HG03354 (cell line): Measurements from ENCODE around the gene SNX19.
A peak's percentile ranks its signal among the peaks of the same experiment; 100 is the strongest.
"Not testable (repeated sequence)": the region's sequence is repeated elsewhere in the genome, so short reads cannot be mapped to it uniquely, and the experiment has no call there.

ENCODE experiments used
- ATAC-seq: cut with Tn5 transposase; IDR thresholded peaks from one replicate; pipeline ENCODE4 v1.9.1; 2021; ENCODE audit warnings: mild to moderate bottlenecking; ENCODE audit not compliant: unreplicated experiment, poor library complexity, severe bottlenecking

The SNX19 gene

DNA sequence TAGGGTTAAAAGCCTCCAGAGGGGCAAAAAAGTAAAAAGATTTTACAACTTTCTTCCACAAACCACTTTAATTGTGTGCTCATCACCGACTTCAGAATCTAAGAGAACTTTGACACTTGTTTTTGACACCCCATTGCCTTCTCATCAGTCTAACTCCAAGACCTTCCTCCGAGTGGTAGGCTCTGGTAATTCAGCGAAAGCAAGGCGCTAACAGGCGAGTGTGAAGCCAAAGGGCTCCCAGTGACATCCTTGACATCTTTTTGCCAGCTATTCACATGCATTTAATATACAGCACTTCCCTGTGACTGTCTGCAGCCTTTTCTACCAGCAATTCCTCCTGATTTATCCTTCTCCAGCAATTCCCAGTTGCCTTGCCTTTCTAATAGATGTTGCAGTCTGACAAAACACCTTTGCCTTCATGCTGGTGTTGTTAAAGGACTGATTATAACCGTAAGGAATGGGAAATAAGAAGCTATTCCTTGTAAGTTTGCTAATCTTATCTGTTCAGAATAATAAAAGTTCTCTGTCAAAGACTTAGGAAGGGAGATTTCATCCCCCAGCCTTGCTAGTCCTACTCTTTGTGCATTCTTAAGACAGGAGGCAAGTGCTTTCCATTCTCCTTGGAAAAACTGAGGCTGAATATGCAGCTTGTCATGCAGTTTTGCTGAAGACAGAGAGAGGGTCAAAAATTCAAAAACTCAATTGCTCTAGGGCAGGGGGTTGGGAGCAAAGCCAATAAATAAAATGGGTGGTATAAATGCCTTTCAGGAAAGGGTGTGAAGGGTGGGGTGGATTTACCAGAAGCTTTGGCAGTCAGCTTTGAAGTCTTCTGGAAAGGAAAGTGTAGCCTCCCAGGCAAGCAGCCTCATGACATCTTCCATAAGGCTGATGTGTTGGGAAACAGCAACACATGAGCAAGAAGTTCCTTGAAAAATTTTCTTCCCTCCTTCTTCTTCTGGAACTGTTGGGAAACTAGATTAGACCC, 39.1 kb downstream of the SNX19 start:
- ATAC-seq: no peak

GRCh38 chr11:130876100-130876499, 40.2 kb downstream of the SNX19 start:
- no peak for ATAC-seq

DNA sequence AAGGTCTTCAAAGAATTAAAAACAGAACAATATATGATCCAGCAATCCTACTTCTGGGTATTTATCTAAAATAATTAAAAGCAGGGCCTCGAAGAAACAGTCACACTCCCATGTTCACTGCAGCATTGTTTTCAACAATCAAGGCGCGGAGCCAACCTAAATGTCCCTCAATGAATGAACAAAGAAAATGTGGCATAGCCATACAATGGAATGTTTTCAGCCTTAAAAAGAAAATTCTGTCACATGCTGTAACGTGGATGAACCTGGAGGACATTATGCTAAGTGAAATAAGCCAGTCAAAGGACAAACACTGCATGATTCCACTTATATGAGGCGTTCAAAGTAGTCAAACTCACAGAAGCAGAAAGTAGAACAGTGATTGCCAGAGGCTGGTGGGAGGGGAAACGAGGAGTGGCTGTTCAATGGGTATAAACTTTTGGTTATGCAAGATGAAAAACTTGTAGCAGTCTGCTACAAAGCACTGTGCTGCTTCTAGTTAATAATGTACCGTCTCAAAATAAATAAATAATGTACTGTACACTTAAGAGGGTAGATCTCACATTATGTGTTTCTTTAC, 41.2 kb downstream of the SNX19 start:
- no peak for ATAC-seq

DNA sequence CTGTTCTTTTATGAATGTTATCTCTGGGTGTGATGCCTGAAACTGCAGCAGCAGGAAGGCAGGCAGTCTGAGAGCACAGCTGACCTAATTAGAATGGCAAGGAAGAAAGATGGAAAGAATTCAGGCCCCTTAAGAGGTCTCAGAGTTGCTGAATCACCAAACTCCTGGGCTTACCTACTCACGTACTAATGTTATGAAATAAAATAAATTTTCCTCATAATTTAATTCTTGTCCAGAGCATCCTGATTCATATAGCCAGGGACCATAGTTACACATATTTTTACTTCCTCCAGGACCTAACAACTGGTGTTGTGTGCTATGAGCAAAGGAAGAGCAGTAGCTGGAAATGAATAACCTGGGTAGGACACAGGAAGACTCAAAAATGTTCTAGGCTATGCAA, 41.9 kb downstream of the SNX19 start:
- no peak for ATAC-seq

DNA sequence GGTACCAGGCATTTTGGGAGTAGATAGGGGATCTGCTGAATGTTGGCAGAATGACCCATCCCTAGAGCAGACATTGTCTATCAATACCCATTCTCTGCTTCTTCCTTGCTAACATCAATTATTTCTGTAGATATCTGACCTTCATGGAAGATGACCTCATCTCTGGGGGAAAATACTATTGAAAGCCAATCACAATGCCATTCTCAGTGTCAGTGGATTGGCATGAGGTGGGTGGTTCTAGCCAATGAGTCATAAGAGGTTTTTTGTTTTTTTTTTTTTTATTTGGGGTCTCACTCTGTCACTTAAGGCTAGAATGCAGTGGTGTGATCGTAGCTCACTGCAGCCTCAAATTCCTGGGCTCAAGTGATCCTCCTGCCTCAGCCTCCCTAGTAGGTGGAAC, 42.5 kb downstream of the SNX19 start:
- no peak for ATAC-seq

DNA sequence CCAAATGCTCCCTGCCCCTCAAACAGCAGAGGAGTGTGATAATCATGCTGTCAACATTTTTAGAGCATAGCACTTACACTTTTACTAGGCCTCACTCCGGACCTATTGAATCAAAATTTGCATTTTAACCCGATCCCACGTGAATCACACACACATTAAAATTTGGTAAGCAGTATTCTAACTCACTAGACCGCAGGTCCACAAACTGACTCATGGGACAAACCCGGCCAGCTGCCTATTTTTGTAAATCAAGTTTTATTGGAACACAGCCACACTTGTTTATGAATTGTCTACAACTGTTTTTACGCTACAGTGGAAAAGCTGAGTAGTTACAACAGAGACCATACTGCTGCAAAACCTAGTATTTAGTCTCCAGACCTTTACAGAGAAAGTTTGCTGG, 43.3 kb downstream of the SNX19 start:
- ATAC-seq: no peak

GRCh38 chr11:130872513-130872912, 43.8 kb downstream of the SNX19 start:
- ATAC-seq: no peak

GRCh38 chr11:130872102-130872501, 44.2 kb downstream of the SNX19 start:
- ATAC-seq: no peak

- ATAC-seq: no peak
Measured at GRCh38 chr11:130871616-130872015, 44.7 kb downstream of the SNX19 start.

DNA sequence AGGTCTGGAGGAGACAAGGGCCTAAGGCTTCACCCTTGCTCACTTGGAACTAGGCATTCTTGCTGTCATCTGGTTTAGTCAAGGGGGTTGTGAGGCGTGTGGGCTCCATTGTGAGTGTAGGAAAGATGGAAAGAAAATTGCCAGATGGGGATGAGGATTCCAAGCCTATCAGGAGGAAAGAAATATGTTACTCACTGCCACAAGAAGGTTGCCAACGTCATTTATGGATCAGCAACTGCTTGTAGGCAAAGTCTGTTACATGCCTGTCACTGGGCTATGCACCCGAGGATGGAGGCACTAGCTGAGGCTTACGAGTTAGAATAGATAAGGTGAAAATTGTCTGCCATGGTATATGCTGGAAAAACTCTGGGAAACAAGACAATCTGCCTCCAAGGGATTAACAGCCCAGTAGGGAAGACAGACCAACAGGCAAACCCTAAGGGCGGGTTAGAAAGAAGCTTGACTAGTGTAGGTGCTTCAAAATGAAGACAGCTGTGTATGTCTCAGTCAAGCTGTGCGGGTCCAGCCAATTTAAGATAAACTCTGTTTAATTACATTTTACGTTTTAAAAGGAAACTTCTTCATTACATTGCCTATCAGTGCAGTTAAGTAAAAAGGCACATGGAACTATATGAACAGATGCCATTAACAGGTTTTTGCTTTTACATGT, 47.4 kb downstream of the SNX19 start:
- no peak for ATAC-seq

DNA sequence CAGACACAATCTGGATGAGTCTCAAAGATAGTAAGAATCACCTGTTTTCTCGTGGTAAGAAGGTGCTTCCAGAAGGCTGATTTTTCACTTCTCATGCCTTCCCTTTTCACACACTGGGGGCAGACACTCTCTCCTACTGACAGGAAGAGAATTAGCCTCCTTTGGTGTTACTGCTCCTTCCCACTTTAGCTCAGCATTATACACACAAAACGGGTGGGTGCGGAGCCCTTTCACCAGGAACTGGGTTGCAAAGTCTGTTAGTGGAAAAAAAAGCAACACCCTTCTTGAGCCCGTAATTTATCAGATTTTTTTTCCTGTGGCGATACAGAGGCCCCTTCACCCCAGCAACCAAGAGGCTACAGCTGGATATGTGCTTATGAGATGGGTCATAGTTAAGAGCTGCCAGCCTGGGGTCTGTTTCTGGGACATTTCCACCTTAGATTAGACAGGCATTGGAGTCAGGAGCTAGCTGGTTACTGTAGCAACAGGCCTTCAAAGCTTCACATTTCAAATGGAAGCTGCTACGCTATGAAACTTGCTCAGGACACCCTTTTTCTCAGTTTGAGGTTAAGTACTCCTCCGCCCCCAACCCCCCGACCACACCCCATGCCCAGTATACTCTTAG, 48.1 kb downstream of the SNX19 start:
- ATAC-seq: no peak

- ATAC-seq: no peak
Measured at GRCh38 chr11:130866831-130867230, 49.4 kb downstream of the SNX19 start.

GRCh38 chr11:130865774-130866114, 50.5 kb downstream of the SNX19 start:
- no peak for ATAC-seq

DNA sequence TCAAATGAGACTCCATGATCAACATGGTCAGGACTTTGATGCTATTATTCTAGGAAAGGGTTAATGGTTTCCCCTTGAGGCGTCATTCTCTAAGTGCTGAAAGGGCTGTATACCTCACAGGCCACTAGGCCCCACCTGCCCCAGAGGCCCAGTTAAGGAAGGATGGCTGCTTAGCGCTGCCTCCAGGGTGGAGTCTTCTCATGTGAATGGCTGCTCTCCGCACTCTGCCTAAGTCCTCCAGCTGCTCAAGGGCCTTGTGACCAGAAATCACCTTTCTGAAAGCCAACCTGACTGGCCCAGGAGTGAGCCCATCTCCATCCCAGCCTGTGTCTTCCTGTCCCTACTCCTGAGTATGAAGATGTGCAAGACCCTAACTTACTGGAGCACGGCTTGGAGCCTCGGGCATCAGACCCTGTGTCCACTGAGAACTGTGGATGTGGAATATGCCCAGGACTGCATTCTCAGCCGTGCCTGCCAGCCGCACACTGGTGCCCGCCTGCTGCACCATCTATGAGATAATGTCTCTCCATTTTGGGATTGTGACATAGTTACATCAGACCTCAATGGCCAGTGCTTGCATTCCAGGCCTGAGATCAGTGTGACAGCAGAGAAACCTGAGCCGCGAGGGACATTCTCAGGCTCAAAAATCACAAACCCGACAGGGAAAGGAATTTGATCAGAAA, 51.0 kb downstream of the SNX19 start:
- ATAC-seq: no peak

GRCh38 chr11:130861902-130862860, 54.1 kb downstream of the SNX19 start:
- peak; percentile 85 for ATAC-seq

DNA sequence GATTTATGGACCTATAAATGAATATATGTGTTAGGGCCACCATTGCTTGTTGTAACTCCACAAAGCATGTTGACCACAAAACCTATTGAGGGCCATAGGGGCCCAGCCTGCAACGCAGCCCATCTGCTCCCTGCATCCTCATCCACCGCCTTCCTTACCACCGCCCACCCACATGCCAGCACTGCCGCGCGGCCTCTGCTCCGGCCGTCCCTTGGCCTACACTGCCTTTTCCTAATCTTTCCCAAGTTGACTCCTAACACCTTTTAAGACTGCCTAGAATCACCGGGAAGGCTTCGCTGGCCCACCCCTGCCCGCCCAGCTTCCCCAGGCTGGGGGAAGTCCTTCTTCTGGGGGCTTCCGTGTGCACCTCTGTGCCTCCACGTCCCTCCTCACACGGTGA, 55.0 kb downstream of the SNX19 start:
- no peak for ATAC-seq

GRCh38 chr11:130859886-130860285, 56.4 kb downstream of the SNX19 start:
- ATAC-seq: no peak

DNA sequence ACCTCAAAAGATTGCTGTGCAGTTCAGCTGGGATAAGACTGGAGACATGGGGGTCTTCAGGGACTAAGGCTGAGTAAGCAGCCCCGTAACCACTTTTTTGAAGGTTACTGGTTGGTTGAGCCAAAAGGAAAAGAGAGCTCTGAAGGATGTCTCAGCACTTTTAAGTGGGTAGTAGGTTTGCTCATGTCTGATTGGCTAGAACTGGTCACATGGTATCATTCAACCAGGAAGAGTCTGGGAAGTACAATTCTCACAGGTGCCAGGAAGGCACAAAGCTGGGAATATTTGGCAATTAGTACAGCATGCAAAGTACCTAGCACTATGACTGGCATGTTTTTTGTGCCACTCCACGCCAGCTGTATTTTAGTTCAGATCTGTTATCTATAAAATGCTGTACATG, 58.1 kb downstream of the SNX19 start:
- ATAC-seq: no peak

DNA sequence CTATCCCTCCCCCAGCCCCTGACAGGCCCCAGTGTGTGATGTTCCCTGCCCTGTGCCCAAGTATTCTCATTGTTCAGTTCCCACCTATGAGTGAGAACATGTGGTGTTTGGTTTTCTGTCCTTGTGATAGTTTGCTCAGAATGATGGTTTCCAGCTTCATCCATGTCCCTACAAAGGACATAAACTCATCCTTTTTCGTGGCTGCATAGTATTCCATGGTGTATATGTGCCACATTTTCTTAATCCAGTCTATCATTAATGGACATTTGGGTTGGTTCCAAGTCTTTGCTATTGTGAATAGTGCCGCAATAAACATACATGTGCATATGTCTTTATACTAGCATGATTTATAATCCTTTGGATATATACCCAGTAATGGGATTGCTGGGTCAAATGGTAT, 60.6 kb downstream of the SNX19 start:
- ATAC-seq: not testable (repeated sequence)
